ENCODE results near the gene FGF1.

Gene FGF1

DNA sequence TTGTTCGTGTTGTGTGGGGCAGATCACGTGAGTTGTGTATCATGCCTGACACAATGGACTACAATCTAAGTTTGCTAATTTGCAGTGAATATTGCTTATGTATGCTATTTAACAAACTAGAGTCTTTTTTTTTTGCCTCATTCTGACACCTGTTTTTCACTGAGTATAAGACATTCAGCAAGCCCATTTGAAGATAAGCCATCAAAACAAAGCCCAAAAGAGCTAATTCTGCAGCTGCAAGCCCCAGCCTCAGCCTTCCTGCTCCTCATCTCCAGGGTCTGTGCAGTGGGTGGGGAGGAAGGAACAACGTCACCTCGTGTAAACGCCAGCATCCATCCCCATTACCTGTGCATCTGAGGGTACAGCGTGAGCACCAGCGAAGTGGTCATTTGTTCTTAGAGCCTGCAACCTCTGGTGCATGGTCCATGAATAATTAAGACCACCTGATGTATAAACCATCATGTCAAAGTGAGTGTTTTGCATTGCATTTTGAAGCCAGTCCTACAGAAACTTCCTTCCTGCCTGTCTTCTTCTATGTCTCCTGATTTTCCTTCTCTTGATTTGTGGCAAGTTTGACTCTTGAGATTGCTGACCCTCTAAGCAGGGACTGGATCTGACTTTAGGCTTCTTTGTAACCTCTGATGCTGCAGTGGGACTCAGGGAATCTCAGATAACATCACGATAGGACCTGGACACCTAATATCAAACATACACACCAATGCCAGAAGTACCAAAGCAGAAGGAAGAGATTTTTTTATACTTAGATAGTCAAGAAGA, 73.2 kb downstream of the FGF1 start:
- no peak overlapping the region for H3K27ac ChIP-seq (ENCODE audit: low read depth, low read length)
- no peak overlapping the region for H3K4me3 ChIP-seq (ENCODE audit: low read depth, low read length)
- no peaks in the 10 kb centered on the region for H3K27me3 ChIP-seq (ENCODE audit: insufficient read depth, low read length)
- H2AFZ ChIP-seq (ENCODE audit: low read length, unreplicated experiment), result no peak overlapping the region
- H3K4me1 ChIP-seq (ENCODE audit: control insufficient read depth, insufficient read depth, low read length, unreplicated experiment), result peaks cover 11% of the 10 kb centered on the region
- no peaks in the 10 kb centered on the region for H3K79me2 ChIP-seq (ENCODE audit: control insufficient read depth, insufficient read depth, low read length, unreplicated experiment)
- no peaks in the 10 kb centered on the region for H3K36me3 ChIP-seq (ENCODE audit: insufficient read depth, low read length)

DNA sequence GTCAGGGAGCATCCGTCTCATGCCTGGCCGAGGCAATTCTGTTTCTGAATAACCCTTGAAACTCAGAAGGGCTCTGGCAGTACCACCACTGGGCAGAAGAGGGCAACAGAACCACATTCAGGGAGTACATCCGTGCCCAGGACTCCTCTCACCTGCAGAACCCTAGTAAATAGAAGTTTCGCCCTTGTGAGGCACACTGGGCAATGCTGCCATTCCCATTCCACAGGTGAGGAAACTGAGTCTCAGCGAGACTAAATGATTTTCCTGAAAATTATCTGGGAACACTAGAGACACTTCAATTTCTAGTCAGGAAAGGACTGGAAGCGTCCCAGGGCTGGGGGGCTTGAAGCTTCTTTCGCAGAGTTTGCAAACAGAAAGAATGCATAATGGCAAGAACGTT, 74.7 kb downstream of the FGF1 start:
- H3K36me3 ChIP-seq (ENCODE audit: insufficient read depth, low read length), result no peaks in the 10 kb centered on the region

DNA sequence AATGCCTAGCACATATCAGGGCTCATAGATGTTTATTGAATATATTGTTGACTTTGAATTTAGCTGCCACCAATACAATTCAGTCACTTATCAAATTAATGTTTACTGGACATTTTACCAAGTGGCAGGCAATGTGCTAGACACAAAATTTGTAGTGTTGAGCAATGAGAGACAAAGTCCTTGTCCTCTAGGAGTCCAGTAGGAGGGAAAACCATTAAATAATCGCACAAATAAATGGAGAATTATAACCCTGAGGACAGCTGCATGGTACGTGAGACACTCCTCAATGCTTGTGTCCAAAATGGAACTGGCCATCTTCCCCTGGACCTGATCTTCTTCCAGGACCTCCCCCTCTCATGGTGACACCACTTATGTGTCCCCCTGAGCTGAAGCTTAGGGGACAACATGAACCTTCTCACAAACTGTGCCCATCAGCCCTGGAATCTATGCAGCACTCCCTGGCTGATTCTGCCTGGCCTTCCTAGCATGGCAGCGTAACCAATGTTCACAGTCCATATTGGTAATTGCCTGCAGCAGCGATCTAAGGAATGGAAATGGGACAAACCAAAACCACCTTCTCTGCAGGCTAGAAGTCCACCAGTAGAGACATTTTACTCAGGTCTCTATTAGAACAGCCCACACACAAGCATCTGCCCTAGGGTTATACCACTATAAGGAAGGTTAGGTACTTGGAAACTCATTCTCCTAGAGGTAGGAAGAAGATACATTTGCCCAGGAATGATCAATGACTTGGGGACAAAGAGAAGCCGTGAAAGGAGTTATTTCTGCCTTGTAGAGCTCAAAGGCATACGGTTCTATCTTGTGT, 75.5 kb downstream of the FGF1 start:
- H3K4me3 ChIP-seq (ENCODE audit: low read depth, low read length), result no peak overlapping the region
- no peak overlapping the region for H2AFZ ChIP-seq (ENCODE audit: low read length, unreplicated experiment)
- no peaks in the 10 kb centered on the region for H3K79me2 ChIP-seq (ENCODE audit: control insufficient read depth, insufficient read depth, low read length, unreplicated experiment)
- no peak overlapping the region for H3K27ac ChIP-seq (ENCODE audit: low read depth, low read length)
- peaks cover 6% of the 10 kb centered on the region for H3K4me1 ChIP-seq (ENCODE audit: control insufficient read depth, insufficient read depth, low read length, unreplicated experiment)
- H3K36me3 ChIP-seq (ENCODE audit: insufficient read depth, low read length), result no peaks in the 10 kb centered on the region
- H3K27me3 ChIP-seq (ENCODE audit: insufficient read depth, low read length), result no peaks in the 10 kb centered on the region

More for the DNA sequence above, 74.7 kb downstream of the FGF1 start:
- Histone ChIP-seq H3K27me3 (ENCODE audit: insufficient read depth, low read length) (no peaks in the 10 kb centered on the region), H3K27ac (ENCODE audit: low read depth, low read length) (no peak overlapping the region), H2AFZ (ENCODE audit: low read length, unreplicated experiment) (no peak overlapping the region), H3K4me3 (ENCODE audit: low read depth, low read length) (no peak overlapping the region), H3K79me2 (ENCODE audit: control insufficient read depth, insufficient read depth, low read length, unreplicated experiment) (no peaks in the 10 kb centered on the region), H3K4me1 (ENCODE audit: control insufficient read depth, insufficient read depth, low read length, unreplicated experiment) (peaks cover 6% of the 10 kb centered on the region)

DNA sequence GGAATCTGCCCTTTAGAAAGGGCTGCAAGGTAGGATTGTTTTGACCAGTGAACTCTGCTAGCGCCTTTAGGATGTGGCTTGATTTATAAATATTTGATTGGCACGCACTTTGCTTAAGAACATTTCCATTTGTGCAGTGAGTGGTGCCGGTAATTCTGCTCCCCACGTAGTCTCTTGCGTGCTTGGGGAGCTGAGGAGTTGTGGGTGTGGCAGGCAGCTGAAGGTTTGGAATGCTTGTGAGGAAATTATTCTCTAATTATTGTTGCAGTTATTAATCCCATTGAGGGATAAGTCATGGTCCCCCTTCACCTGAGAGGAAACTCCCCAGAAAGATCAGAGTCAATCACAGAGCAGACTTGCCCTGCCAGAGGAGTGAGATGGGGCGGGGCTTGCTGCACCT, 76.7 kb downstream of the FGF1 start:
- no peak overlapping the region for H2AFZ ChIP-seq (ENCODE audit: low read length, unreplicated experiment)
- H3K4me3 ChIP-seq (ENCODE audit: low read depth, low read length), result no peak overlapping the region

DNA sequence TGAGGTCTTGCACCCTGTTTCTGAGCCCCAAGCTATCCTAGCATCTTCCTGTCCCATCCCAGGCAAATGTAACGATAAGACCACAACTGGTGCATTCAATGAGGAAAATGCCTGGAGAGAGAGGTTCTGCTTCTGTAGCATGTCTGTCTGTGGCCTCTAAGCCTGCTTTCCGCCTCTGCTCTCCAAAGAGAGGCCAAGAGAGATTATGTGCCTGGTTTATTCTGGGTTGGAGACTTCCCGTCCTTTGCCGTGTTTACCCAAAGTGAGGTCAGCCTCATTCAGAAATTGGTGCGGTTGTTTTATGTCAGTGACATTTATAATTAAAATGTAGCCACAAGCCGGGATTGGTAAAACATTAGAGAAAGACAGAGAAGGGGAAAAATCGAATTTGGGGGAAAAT, 77.8 kb downstream of the FGF1 start:
- Histone ChIP-seq H3K4me3 (ENCODE audit: low read depth, low read length) (no peak overlapping the region), H3K4me1 (ENCODE audit: control insufficient read depth, insufficient read depth, low read length, unreplicated experiment) (peaks cover 4% of the 10 kb centered on the region), H3K79me2 (ENCODE audit: control insufficient read depth, insufficient read depth, low read length, unreplicated experiment) (no peaks in the 10 kb centered on the region), H3K27me3 (ENCODE audit: insufficient read depth, low read length) (no peaks in the 10 kb centered on the region), H3K27ac (ENCODE audit: low read depth, low read length) (no peak overlapping the region), H2AFZ (ENCODE audit: low read length, unreplicated experiment) (no peak overlapping the region), H3K36me3 (ENCODE audit: insufficient read depth, low read length) (no peaks in the 10 kb centered on the region)

More for the DNA sequence above, 76.7 kb downstream of the FGF1 start:
- Histone ChIP-seq H3K79me2 (ENCODE audit: control insufficient read depth, insufficient read depth, low read length, unreplicated experiment) (no peaks in the 10 kb centered on the region), H3K4me1 (ENCODE audit: control insufficient read depth, insufficient read depth, low read length, unreplicated experiment) (peaks cover 6% of the 10 kb centered on the region), H3K27ac (ENCODE audit: low read depth, low read length) (no peak overlapping the region), H3K27me3 (ENCODE audit: insufficient read depth, low read length) (no peaks in the 10 kb centered on the region), H3K36me3 (ENCODE audit: insufficient read depth, low read length) (no peaks in the 10 kb centered on the region)

DNA sequence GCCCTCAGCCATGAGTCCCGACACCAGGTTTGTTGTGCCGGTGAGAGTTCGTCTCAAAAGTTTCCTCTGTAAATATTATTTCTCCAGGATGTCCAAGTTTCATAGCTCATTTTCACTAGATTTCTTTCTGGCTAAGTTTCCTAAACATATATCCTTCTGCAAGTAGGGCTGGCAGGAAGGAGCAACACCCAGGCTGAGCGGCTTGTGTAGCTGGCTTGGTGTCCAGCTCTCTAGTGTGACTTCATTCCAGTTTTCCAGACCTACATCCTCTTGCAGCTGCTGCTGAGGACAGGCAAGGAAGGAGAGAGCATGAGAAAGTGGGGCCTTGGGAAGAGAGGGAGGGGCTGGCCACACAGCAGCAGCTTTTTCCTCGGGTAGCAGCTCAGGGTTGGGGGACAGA, 80.3 kb downstream of the FGF1 start:
- Histone ChIP-seq H3K4me3 (ENCODE audit: low read depth, low read length) (no peak overlapping the region), H3K36me3 (ENCODE audit: insufficient read depth, low read length) (no peaks in the 10 kb centered on the region), H2AFZ (ENCODE audit: low read length, unreplicated experiment) (no peak overlapping the region), H3K4me1 (ENCODE audit: control insufficient read depth, insufficient read depth, low read length, unreplicated experiment) (peaks cover 18% of the 10 kb centered on the region), H3K27ac (ENCODE audit: low read depth, low read length) (no peak overlapping the region), H3K27me3 (ENCODE audit: insufficient read depth, low read length) (no peaks in the 10 kb centered on the region), H3K79me2 (ENCODE audit: control insufficient read depth, insufficient read depth, low read length, unreplicated experiment) (no peaks in the 10 kb centered on the region)

DNA sequence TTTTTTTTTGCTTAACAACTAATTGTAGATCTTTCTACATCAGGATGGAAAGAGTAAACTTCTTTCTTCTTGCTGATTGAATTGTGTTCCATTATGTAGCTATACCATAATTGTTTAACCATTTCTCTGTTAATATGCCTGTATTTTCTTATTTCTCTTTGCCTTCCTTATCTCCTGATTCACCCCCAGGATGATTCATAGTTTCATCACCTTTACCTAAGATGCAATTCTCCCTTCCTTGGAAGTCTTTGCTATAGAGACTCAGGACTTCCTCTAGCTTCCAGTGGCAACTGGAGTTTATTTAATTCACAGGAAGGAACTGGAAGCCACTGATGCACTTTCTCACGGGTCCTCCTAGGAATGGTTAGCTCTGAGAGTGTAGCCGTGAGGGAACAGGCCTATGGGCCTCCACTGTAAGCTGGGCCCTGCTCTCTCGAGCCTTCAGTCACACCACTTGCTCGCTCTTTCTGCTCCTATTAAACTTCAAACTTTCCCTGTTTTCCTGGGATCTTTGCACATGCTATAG, 83.1 kb downstream of the FGF1 start:
- H3K27me3 ChIP-seq (ENCODE audit: insufficient read depth, low read length), result no peaks in the 10 kb centered on the region
- H3K27ac ChIP-seq (ENCODE audit: low read depth, low read length), result no peak overlapping the region
- no peak overlapping the region for H3K4me3 ChIP-seq (ENCODE audit: low read depth, low read length)
- no peaks in the 10 kb centered on the region for H3K36me3 ChIP-seq (ENCODE audit: insufficient read depth, low read length)
- H3K4me1 ChIP-seq (ENCODE audit: control insufficient read depth, insufficient read depth, low read length, unreplicated experiment), result peaks cover 45% of the 10 kb centered on the region
- no peak overlapping the region for H2AFZ ChIP-seq (ENCODE audit: low read length, unreplicated experiment)
- H3K79me2 ChIP-seq (ENCODE audit: control insufficient read depth, insufficient read depth, low read length, unreplicated experiment), result no peaks in the 10 kb centered on the region

DNA sequence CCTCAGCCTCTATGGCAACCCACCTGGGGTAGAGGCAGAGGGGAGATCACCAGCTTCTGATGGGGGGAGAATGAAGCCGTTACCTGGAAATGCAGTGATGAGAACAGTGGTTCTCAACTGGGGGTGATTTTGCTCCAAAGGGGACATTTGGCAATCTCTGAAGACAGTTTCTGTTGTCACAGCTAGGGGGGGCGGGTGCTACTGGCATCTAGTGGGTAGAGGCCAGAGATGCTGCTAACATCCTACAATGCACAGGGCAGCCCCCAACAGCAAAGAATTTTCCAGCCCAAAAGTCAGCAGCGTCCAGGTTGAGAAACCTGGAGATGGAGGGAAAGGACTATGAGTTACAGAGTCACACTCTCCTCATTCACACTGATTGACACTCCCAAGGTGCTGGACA, 84.5 kb downstream of the FGF1 start:
- H2AFZ ChIP-seq (ENCODE audit: low read length, unreplicated experiment), result peak overlapping the region; percentile 89
- peak overlapping the region; percentile 47; the same call in 1 of the 2 replicates for H3K4me3 ChIP-seq (ENCODE audit: low read depth, low read length)
- H3K27ac ChIP-seq (ENCODE audit: low read depth, low read length), result 0 out of 2 replicates have a peak overlapping the region, but pooled peaks have one; percentile 56
- H3K36me3 ChIP-seq (ENCODE audit: insufficient read depth, low read length), result no peaks in the 10 kb centered on the region
- H3K79me2 ChIP-seq (ENCODE audit: control insufficient read depth, insufficient read depth, low read length, unreplicated experiment), result no peaks in the 10 kb centered on the region
- H3K27me3 ChIP-seq (ENCODE audit: insufficient read depth, low read length), result no peaks in the 10 kb centered on the region
- peaks cover 55% of the 10 kb centered on the region for H3K4me1 ChIP-seq (ENCODE audit: control insufficient read depth, insufficient read depth, low read length, unreplicated experiment)

DNA sequence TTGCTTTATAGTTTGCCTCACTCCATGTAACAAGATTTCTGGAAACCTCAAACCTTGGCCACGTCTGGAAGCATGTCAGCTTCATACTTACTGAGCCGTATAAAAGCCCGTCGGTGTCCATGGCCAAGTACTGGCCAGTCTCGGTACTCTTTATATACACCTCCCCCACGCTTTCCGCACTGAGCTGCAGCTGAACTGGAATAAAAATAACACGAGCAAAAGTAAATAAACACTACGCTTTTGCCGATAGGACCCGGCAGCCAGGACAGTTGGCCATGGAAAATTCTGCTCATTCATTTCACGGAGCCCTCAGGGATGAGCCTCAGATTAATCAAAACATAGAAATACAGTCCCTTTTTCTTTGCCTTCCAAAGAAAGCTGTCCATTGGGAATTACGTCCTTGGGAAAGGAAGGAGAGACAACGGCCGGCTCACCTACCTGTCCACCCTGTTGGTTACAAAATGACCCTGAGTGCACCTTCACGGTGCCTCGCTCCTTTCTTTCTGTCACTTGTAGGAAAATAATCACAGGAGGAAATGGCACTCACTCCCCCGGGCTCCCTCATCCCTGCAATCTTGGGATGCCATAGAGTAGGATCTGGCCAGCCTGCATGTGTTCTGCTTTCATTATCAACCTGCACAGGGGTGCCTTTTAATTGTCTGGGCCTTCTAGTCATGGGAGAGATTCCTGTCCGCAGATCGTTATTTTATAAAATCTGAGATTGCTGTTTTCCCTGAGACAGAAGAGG, 85.1 kb downstream of the FGF1 start:
- no peaks in the 10 kb centered on the region for H3K36me3 ChIP-seq (ENCODE audit: insufficient read depth, low read length)
- peak overlapping the region; percentile 56 for H3K27ac ChIP-seq (ENCODE audit: low read depth, low read length)
- H3K27me3 ChIP-seq (ENCODE audit: insufficient read depth, low read length), result no peaks in the 10 kb centered on the region
- peaks cover 55% of the 10 kb centered on the region for H3K4me1 ChIP-seq (ENCODE audit: control insufficient read depth, insufficient read depth, low read length, unreplicated experiment)
- peak overlapping the region; percentile 89 for H2AFZ ChIP-seq (ENCODE audit: low read length, unreplicated experiment)
- peak overlapping the region; percentile 47 for H3K4me3 ChIP-seq (ENCODE audit: low read depth, low read length)
- no peaks in the 10 kb centered on the region for H3K79me2 ChIP-seq (ENCODE audit: control insufficient read depth, insufficient read depth, low read length, unreplicated experiment)

DNA sequence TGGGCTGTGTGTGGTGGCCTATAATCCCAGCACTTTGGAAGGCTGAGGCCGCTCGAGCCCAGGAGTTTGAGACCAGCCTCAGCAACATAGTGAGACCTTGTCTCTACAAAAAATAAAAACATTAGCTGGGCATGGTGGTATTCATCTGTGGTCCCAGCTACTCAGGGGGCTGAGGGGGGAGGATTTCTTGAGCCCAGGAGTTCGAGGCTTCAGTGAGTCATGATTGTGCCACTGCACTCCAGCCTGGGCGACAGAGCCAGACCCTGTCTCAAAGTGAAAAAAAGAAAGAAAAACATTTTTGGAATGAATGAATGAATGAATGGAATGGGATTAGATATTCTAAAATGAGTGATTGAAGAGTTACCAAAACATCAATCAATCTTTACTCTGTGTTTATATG, 85.8 kb downstream of the FGF1 start:
- H3K27ac ChIP-seq (ENCODE audit: low read depth, low read length), result peak overlapping the region; percentile 56
- no peaks in the 10 kb centered on the region for H3K79me2 ChIP-seq (ENCODE audit: control insufficient read depth, insufficient read depth, low read length, unreplicated experiment)
- peaks cover 55% of the 10 kb centered on the region for H3K4me1 ChIP-seq (ENCODE audit: control insufficient read depth, insufficient read depth, low read length, unreplicated experiment)
- H3K27me3 ChIP-seq (ENCODE audit: insufficient read depth, low read length), result no peaks in the 10 kb centered on the region
- H3K36me3 ChIP-seq (ENCODE audit: insufficient read depth, low read length), result no peaks in the 10 kb centered on the region
- H2AFZ ChIP-seq (ENCODE audit: low read length, unreplicated experiment), result peak overlapping the region; percentile 89
- H3K4me3 ChIP-seq (ENCODE audit: low read depth, low read length), result peak overlapping the region; percentile 47

All from ACC112 (cell line).